A549 (cell line): ENCODE data around the gene GOT1. TPM values are rescaled to one million over a fixed set of nuclear protein-coding genes. Genes with fewer than 3 reads are reported as not detected.

Experiments used
- ATAC-seq, 2 experiments: fragments of 200-7000 bp in 1 of 2; fragments of >200 bp in 1 of 2; cut with Nextera tagmentation in 1 of 2; cut with Tn5 transposase in 1 of 2; 3 replicates each; pipeline versions ENCODE4 v1.8.0 to v1.9.1; 2018 to 2020; ENCODE audit warnings: mild to moderate bottlenecking in 1 of 2, moderate library complexity in 1 of 2
- CTCF ChIA-PET: fragments of 300-600 bp; sonication (Branson Sonifier 250); formaldehyde crosslinking; extraction: SDS; loops from one replicate; lab custom pipeline; 2021; ENCODE audit warnings: antibody characterized with exemption, inconsistent platforms; lab: Yijun Ruan, JAX
- POLR2A ChIA-PET: fragments of 350-600 bp; formaldehyde crosslinking; extraction: SDS; loops from one replicate; lab custom pipeline; 2021; ENCODE audit warnings: antibody characterized with exemption, inconsistent platforms; lab: Yijun Ruan, JAX
- DNase-seq, 2 experiments: peaks; one replicate each; pipeline versions ENCODE4 v3.0.0 to v3.0.0-alpha.2; 2011 to 2016; ENCODE audit warnings: low read depth in 1 of 2, low spot score in 1 of 2
- FAIRE-seq: peaks from 2 replicates; lab custom pipeline; 2011; peaks lifted over from hg19 to GRCh38; lab: Jason Lieb, UNC
- H3K27ac ChIP-seq, 2 experiments: fragments of >200 bp; sonication (Bioruptor Twin); formaldehyde crosslinking; 3 replicates each; pipeline ENCODE4 v1.5.1; 2016 to 2017
- H3K4me1 ChIP-seq: fragments of >200 bp; sonication (Bioruptor Twin); formaldehyde crosslinking; 3 replicates; pipeline ENCODE4 v1.6.1; 2016
- H3K4me2 ChIP-seq: fragments of >200 bp; sonication (Bioruptor Twin); formaldehyde crosslinking; 3 replicates; pipeline ENCODE4 v1.6.1; 2016
- H3K4me3 ChIP-seq: fragments of >200 bp; sonication (Bioruptor Twin); formaldehyde crosslinking; 3 replicates; pipeline ENCODE4 v1.5.1; 2016
- H3K9me3 ChIP-seq: fragments of >200 bp; sonication (Bioruptor Twin); formaldehyde crosslinking; 3 replicates; pipeline ENCODE4 v1.6.1; 2016
- BHLHE40 ChIP-seq: IDR thresholded peaks from 2 replicates; pipeline ENCODE4 v1.6.1; 2012; ENCODE audit warnings: low read depth, low read length, inconsistent platforms
- CBX2 ChIP-seq: fragments of 200-600 bp; sonication (generic); IDR thresholded peaks from 2 replicates; pipeline ENCODE4 v1.6.1; 2016; ENCODE audit warnings: low read depth, mild to moderate bottlenecking, borderline replicate concordance
- CBX8 ChIP-seq: fragments of 200-600 bp; sonication (generic); IDR thresholded peaks from 2 replicates; pipeline ENCODE4 v1.6.1; 2016
- FOSB ChIP-seq: fragments of 250-450 bp; sonication (Bioruptor Pico); IDR thresholded peaks from 2 replicates; pipeline ENCODE4 v1.5.0; 2020; ENCODE audit warnings: mild to moderate bottlenecking, moderate library complexity
- FOSL2 ChIP-seq, 2 experiments: fragments of 450-650 bp in 1 of 2; fragments of >200 bp in 1 of 2; sonication (Bioruptor Twin) in 1 of 2; formaldehyde crosslinking; IDR thresholded peaks; 2 replicates each; pipeline versions ENCODE4 v1.5.0 to v1.6.1; 2016 to 2020; ENCODE audit warnings: mild to moderate bottlenecking in 1 of 2, moderate library complexity in 1 of 2
- FOXS1 ChIP-seq: fragments of 250-450 bp; sonication (Bioruptor Pico); IDR thresholded peaks from 2 replicates; pipeline ENCODE4 v1.5.0; 2020; ENCODE audit warnings: mild to moderate bottlenecking, moderate library complexity
- HOXA7 ChIP-seq: fragments of 250-450 bp; sonication (Bioruptor Pico); IDR thresholded peaks from 2 replicates; pipeline ENCODE4 v1.5.0; 2020; ENCODE audit warnings: mild to moderate bottlenecking, moderate library complexity
- JUNB ChIP-seq: fragments of >200 bp; sonication (Bioruptor Twin); formaldehyde crosslinking; IDR thresholded peaks from 2 replicates; pipeline ENCODE4 v1.6.1; 2016
- NPAS2 ChIP-seq: fragments of 250-450 bp; sonication (Bioruptor Pico); IDR thresholded peaks from 2 replicates; pipeline ENCODE4 v1.8.0; 2022; ENCODE audit warnings: mild to moderate bottlenecking, moderate library complexity, borderline replicate concordance
- POLR2A ChIP-seq: IDR thresholded peaks from 2 replicates; pipeline ENCODE4 v1.6.1; 2012; ENCODE audit warnings: mild to moderate bottlenecking, low read length
- RAD21 ChIP-seq, 2 experiments: fragments of >200 bp in 1 of 2; sonication (Bioruptor Twin) in 1 of 2; formaldehyde crosslinking in 1 of 2; IDR thresholded peaks in 1 of 2; conservative IDR thresholded peaks in 1 of 2; 2 replicates in 1 of 2; 3 replicates in 1 of 2; pipeline ENCODE4 v1.6.1; 2012 to 2018; ENCODE audit warnings: inconsistent platforms in 1 of 2
- RNF2 ChIP-seq: fragments of 200-600 bp; sonication (generic); IDR thresholded peaks from 2 replicates; pipeline ENCODE4 v1.6.1; 2016; ENCODE audit warnings: low read depth, mild to moderate bottlenecking, antibody characterized with exemption, moderate library complexity, borderline replicate concordance
- SMC3 ChIP-seq: fragments of >200 bp; sonication (Bioruptor Twin); formaldehyde crosslinking; IDR thresholded peaks from 3 replicates; pipeline ENCODE4 v1.6.1; 2018; ENCODE audit warnings: inconsistent platforms
- SREBF2 ChIP-seq: fragments of 450-650 bp; IDR thresholded peaks from 2 replicates; pipeline ENCODE4 v1.6.1; 2014; ENCODE audit warnings: mild to moderate bottlenecking, moderate library complexity
- TP53 ChIP-seq: fragments of 250-450 bp; sonication (Bioruptor Pico); IDR thresholded peaks from 2 replicates; pipeline ENCODE4 v1.5.0; 2021; ENCODE audit warnings: mild to moderate bottlenecking, moderate library complexity
- ZNF302 ChIP-seq: fragments of 250-450 bp; sonication (Bioruptor Pico); IDR thresholded peaks from 2 replicates; pipeline ENCODE4 v1.9.0; 2021; ENCODE audit warnings: inconsistent platforms, mild to moderate bottlenecking, moderate library complexity
- WGBS: methylation state at CpG from one replicate; pipeline ENCODE4 v1.1.6; 2017; ENCODE audit errors: missing lambda C conversion rate; 5-methylcytosine and 5-hydroxymethylcytosine counted together
- polyA plus RNA-seq, 4 experiments: library from polyadenylated mRNA; depleted of rRNA in 3 of 4; stranded (reverse); fragments of >200 nt; fragmentation: RNase III in 1 of 4; extraction: RNeasy Plus Mini Kit Qiagen cat#74134 plus additional on column Dnase treatment in 1 of 4; gene quantifications; 2 replicates in 3 of 4; 3 replicates in 1 of 4; pipeline ENCODE4 v1.2.3, GENCODE V29; 2011 to 2017
- TF ChIP-seq, protein P1 (sequence below): fragments of 250-450 bp; sonication (Bioruptor Pico); IDR thresholded peaks from 2 replicates; pipeline ENCODE4 v1.5.0; 2020; ENCODE audit warnings: low read depth, mild to moderate bottlenecking, moderate library complexity
- TF ChIP-seq, protein P2 (sequence below): fragments of >200 bp; sonication (Bioruptor Twin); formaldehyde crosslinking; IDR thresholded peaks from 3 replicates; pipeline ENCODE4 v1.6.1; 2016
- TF ChIP-seq, protein P3 (sequence below): IDR thresholded peaks from 2 replicates; pipeline ENCODE4 v1.6.1; 2012
- TF ChIP-seq, protein P4 (sequence below): IDR thresholded peaks from 2 replicates; pipeline ENCODE4 v1.6.1; 2012
- TF ChIP-seq, protein P5 (sequence below): fragments of 450-650 bp; IDR thresholded peaks from 2 replicates; pipeline ENCODE4 v1.6.1; 2014; ENCODE audit warnings: antibody characterized with exemption
- TF ChIP-seq, protein P6 (sequence below): fragments of 150-350 bp; IDR thresholded peaks from 2 replicates; pipeline ENCODE4 v1.6.1; 2014; ENCODE audit warnings: low read depth, mild to moderate bottlenecking, low read length

GOT1 gene
- polyA plus RNA-seq, 2 of the 4 experiments (the other 2 are of a cell fraction) = 31.1 to 34.9 TPM

DNA sequence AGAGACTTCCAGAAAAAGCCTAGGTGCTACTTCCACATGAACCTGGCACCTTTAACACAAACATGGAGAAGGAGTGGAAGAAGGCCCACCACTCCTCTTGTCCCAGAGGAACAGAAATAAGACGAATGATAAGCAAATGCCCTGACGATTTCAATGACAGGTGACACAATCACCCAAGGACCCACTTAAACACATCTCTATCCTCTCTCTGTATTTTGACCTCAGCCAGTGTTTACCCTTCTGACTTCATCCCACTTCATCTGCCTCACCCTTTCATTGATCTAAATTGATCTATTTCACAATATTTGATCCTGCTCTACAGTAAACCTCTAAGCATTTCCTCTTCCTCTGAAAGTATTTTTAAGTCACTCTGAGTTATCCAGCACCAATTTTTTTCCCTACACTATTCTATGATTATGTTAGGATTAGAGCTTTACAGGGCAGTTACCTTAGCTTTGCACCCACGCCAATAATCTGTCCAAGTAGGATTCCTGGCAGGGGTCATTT is 9.1 kb downstream of the GOT1 start:
- 85% methylated on average over 3 of the region's 3 CpGs for WGBS
- CTCF ChIA-PET = interaction anchor here (0.9 kb wide), 1 partner anchor 15 kb away, joined by 3 read pairs; no protein-coding TSS in a partner anchor

DNA sequence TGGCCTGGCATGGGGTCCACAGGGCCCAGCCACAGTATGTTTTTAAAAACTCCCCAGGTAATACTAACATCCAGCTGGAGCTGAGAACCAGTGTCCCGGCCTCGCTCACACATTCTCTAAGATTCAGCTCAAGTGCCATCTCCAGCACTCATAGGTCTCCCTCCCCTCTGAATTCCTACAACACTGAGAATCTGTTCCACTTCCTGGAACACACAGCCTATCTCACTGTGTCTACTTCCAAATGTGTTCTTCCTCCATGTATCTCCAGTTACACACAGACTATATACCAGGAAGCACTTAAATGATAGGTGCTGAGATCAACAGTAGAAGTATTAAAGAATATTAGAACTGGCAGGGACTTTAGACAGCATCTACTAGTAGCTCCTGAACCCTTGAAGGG is 10.7 kb downstream of the GOT1 start:
- Histone ChIP-seq H3K4me2 (no peak overlapping the region), H3K27ac (no peak overlapping the region), H3K4me1 (no peaks in the 10 kb centered on the region), H3K4me3 (no peak overlapping the region), H3K9me3 (no peaks in the 10 kb centered on the region)
- no peak for DNase-seq
- CTCF ChIA-PET = interaction anchor here (0.9 to 1.9 kb wide), 4 partner anchors 10 to 42 kb away, joined by 3 to 5 read pairs (median 3); partner anchors contain the start of gene GOT1
- TF ChIP-seq CBX8 = no peak
- TF ChIP-seq SMC3 = no peak
- TF ChIP-seq BHLHE40 = no peak
- TF ChIP-seq, all 56 proteins: peak for 0
- FAIRE-seq = no peak
- WGBS = 100% methylated on average over 2 of the region's 2 CpGs
- peak in 1 of 2 experiments; percentile 48; a peak in 1 of 6 replicates for ATAC-seq
- POLR2A ChIA-PET = interaction anchor here (1.3 kb wide), 1 partner anchor 11 kb away, joined by 5 read pairs; the partner anchor contains the start of gene GOT1

More for the DNA sequence above, 9.1 kb downstream of the GOT1 start:
- Histone ChIP-seq H3K9me3 (no peaks in the 10 kb centered on the region), H3K27ac (no peak overlapping the region), H3K4me2 (no peak overlapping the region), H3K4me3 (no peak overlapping the region), H3K4me1 (no peaks in the 10 kb centered on the region)
- FAIRE-seq = no peak
- ATAC-seq = no peak
- TF ChIP-seq SMC3 = no peak
- TF ChIP-seq TP53 (CRISPR knock-in tag) = no peak
- TF ChIP-seq, protein P1, sequence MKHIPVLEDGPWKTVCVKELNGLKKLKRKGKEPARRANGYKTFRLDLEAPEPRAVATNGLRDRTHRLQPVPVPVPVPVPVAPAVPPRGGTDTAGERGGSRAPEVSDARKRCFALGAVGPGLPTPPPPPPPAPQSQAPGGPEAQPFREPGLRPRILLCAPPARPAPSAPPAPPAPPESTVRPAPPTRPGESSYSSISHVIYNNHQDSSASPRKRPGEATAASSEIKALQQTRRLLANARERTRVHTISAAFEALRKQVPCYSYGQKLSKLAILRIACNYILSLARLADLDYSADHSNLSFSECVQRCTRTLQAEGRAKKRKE (CRISPR knock-in tag) = no peak
- TF ChIP-seq POLR2A = no peak
- TF ChIP-seq, protein P2, sequence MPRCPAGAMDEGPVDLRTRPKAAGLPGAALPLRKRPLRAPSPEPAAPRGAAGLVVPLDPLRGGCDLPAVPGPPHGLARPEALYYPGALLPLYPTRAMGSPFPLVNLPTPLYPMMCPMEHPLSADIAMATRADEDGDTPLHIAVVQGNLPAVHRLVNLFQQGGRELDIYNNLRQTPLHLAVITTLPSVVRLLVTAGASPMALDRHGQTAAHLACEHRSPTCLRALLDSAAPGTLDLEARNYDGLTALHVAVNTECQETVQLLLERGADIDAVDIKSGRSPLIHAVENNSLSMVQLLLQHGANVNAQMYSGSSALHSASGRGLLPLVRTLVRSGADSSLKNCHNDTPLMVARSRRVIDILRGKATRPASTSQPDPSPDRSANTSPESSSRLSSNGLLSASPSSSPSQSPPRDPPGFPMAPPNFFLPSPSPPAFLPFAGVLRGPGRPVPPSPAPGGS = no peak
- no peak for TF ChIP-seq NPAS2 (CRISPR knock-in tag)
- no peak for TF ChIP-seq RNF2
- TF ChIP-seq FOSB = no peak
- TF ChIP-seq SREBF2 = no peak
- POLR2A ChIA-PET = no interaction called here
- DNase-seq = no peak

DNA sequence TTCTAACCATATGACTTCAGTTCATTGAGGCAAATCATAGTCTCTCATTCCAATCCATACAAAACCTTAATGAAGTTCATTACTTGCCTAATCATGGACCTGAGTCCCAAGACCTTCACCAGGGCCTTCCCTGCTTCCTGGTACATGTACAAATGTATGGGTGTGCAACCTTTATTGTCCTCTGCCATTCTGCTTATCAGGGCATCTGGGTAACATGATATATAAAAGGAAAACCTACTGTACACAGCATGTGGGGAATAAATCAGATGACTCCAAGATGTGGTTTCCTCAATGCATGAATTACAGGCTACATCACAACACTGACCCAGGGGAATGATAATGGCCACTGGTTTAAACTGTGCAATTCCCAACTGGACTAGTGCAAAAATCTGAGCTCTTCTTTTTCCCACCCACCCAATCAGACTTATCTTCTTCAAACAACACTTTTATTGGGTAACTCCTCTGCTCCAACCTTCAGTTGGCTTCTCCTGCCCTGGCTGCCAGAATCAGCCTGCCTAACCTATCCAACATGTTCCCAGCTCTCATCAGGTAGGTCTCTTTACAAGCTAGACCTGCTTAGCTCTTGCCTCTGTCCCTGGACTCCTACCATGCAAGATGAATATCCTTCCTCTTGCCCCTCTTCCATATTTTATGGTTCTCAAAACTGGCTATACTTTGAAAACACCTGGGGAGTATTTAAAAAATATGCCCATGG is 11.4 kb downstream of the GOT1 start:
- FAIRE-seq = no peak

More for the DNA sequence above, 11.4 kb downstream of the GOT1 start:
- TF ChIP-seq JUNB (no peak), ZNF302 (CRISPR knock-in tag) (no peak), NPAS2 (CRISPR knock-in tag) (no peak), RAD21 (conservative IDR thresholded peaks at IDR 0.05 in 1 of 2, IDR thresholded peaks at IDR 0.05 in 1 of 2) (no peak), CBX2 (no peak), FOXS1 (CRISPR knock-in tag) (no peak), CBX8 (no peak), FOSL2 (IDR thresholded peaks at IDR 0.05) (no peak), FOSL2 (CRISPR knock-in tag; IDR thresholded peaks at IDR 0.05) (no peak), SREBF2 (no peak), HOXA7 (CRISPR knock-in tag) (no peak)
- TF ChIP-seq, protein P3, sequence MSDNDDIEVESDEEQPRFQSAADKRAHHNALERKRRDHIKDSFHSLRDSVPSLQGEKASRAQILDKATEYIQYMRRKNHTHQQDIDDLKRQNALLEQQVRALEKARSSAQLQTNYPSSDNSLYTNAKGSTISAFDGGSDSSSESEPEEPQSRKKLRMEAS = no peak
- TF ChIP-seq, protein P4, sequence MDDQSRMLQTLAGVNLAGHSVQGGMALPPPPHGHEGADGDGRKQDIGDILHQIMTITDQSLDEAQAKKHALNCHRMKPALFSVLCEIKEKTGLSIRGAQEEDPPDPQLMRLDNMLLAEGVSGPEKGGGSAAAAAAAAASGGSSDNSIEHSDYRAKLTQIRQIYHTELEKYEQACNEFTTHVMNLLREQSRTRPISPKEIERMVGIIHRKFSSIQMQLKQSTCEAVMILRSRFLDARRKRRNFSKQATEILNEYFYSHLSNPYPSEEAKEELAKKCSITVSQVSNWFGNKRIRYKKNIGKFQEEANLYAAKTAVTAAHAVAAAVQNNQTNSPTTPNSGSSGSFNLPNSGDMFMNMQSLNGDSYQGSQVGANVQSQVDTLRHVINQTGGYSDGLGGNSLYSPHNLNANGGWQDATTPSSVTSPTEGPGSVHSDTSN = no peak
- TF ChIP-seq, protein P5, sequence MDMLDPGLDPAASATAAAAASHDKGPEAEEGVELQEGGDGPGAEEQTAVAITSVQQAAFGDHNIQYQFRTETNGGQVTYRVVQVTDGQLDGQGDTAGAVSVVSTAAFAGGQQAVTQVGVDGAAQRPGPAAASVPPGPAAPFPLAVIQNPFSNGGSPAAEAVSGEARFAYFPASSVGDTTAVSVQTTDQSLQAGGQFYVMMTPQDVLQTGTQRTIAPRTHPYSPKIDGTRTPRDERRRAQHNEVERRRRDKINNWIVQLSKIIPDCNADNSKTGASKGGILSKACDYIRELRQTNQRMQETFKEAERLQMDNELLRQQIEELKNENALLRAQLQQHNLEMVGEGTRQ = no peak
- TF ChIP-seq, protein P6, sequence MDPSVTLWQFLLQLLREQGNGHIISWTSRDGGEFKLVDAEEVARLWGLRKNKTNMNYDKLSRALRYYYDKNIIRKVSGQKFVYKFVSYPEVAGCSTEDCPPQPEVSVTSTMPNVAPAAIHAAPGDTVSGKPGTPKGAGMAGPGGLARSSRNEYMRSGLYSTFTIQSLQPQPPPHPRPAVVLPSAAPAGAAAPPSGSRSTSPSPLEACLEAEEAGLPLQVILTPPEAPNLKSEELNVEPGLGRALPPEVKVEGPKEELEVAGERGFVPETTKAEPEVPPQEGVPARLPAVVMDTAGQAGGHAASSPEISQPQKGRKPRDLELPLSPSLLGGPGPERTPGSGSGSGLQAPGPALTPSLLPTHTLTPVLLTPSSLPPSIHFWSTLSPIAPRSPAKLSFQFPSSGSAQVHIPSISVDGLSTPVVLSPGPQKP = no peak
- ATAC-seq = peak in 1 of 2 experiments; percentile 57; a peak in 3 of 6 replicates
- H3K4me2 ChIP-seq = no peak overlapping the region
- H3K9me3 ChIP-seq = no peaks in the 10 kb centered on the region
- ChIA-PET POLR2A (interaction anchor here (1.3 kb wide), 1 partner anchor 11 kb away, joined by 5 read pairs; the partner anchor contains the start of gene GOT1), CTCF (interaction anchor here (0.6 to 1.9 kb wide), 4 partner anchors 11 to 1109 kb away, joined by 3 to 5 read pairs (median 3); partner anchors contain the start of gene GOT1)
- DNase-seq = no peak
- H3K4me1 ChIP-seq = no peaks in the 10 kb centered on the region
- H3K27ac ChIP-seq = no peak overlapping the region
- no peak overlapping the region for H3K4me3 ChIP-seq
